Medulla oblongata (tissue), 1 donor: ENCODE results near the gene DDX1.

Source experiments
- DNase-seq: peaks from one replicate; pipeline ENCODE4 v3.0.0-alpha.2; 2015; ENCODE audit errors: extremely low spot score

The DDX1 gene

GRCh38 chr2:15630121-15630977, 38.7 kb downstream of the DDX1 start:
- no peak for DNase-seq

- DNase-seq = no peak
Measured at GRCh38 chr2:15630978-15631719, 39.5 kb downstream of the DDX1 start.

- DNase-seq = no peak
Measured at GRCh38 chr2:15631883-15632282, 40.2 kb downstream of the DDX1 start.

GRCh38 chr2:15633043-15633970, 41.6 kb downstream of the DDX1 start:
- no peak for DNase-seq

GRCh38 chr2:15633971-15634346, 42.3 kb downstream of the DDX1 start:
- no peak for DNase-seq

- no peak for DNase-seq
Measured at GRCh38 chr2:15634846-15635490, 43.3 kb downstream of the DDX1 start.

- DNase-seq = peak; percentile 92
Measured at GRCh38 chr2:15636972-15637785, 45.5 kb downstream of the DDX1 start.

- no peak for DNase-seq
Measured at GRCh38 chr2:15638720-15639119, 47.1 kb downstream of the DDX1 start.

- DNase-seq = no peak
Measured at GRCh38 chr2:15639323-15640251, 47.9 kb downstream of the DDX1 start.

GRCh38 chr2:15640261-15640711, 48.6 kb downstream of the DDX1 start:
- DNase-seq = peak; percentile 13

GRCh38 chr2:15640784-15641183, 49.1 kb downstream of the DDX1 start:
- no peak for DNase-seq

- DNase-seq = no peak
Measured at GRCh38 chr2:15641530-15641982, 49.9 kb downstream of the DDX1 start.

- DNase-seq = no peak
Measured at GRCh38 chr2:15642011-15642814, 50.5 kb downstream of the DDX1 start.

GRCh38 chr2:15642815-15643500, 51.3 kb downstream of the DDX1 start:
- DNase-seq = no peak

GRCh38 chr2:15643791-15644585, 52.3 kb downstream of the DDX1 start:
- DNase-seq = no peak

- no peak for DNase-seq
Measured at GRCh38 chr2:15645300-15645699, 53.6 kb downstream of the DDX1 start.
